ENCODE data around the gene DYNC1H1. TPM values are rescaled to one million over a fixed set of nuclear protein-coding genes. Genes with fewer than 3 reads are reported as not detected.
A peak's percentile ranks its signal among the peaks of the same experiment; 100 is the strongest.

The DYNC1H1 gene
- total RNA-seq, 1 donor from 2014 or later = 413 TPM

DNA sequence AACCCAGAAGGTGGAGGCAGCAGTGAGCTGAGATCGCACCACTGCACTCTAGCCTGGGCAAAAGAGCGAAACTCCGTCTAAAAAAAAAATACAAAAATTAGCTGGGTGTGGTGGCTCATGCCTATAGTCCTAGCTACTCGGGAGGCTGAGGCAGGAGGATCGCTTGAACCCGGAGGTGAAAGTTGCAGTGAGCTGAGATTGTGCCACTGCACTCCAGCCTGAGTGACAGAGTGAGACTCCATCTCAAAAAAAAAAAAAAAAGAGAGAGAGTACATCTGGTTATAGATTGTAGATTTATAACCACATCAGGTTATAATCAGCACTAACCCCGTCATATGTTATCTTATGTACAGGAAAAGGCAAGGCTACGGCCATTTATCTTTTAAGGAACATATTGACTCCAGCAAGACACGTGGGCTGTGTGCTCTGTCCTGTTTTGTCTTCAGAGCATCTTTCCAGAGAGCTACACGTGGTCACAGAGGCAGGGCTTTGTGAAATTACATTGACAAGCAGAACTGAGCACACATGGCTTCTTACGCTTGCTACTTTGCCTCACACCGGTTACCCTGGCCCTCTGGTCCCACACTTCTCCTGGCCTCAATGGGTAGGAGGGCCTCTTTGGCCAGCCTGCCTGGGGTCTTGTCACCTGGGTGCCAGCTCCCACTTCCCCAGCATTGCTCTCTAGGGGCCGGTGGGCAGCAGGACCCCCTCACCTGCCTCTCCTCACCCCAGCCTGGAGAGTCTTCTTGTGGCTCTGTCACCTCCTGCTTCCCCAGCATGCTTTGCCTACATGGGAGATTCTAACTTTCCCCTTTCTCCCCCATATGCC, 6.8 kb upstream of the DYNC1H1 start:
- Mint-ChIP-seq H3K36me3 (no peaks in the 10 kb centered on the region), H3K4me3 (no peak overlapping the region), H3K9me3 (no peaks in the 10 kb centered on the region), H3K27ac (no peak overlapping the region), H3K27me3 (peaks cover 5% of the 10 kb centered on the region), H3K4me1 (ENCODE audit: unreplicated experiment) (peaks cover 9% of the 10 kb centered on the region)
- TF ChIP-seq, protein P1, sequence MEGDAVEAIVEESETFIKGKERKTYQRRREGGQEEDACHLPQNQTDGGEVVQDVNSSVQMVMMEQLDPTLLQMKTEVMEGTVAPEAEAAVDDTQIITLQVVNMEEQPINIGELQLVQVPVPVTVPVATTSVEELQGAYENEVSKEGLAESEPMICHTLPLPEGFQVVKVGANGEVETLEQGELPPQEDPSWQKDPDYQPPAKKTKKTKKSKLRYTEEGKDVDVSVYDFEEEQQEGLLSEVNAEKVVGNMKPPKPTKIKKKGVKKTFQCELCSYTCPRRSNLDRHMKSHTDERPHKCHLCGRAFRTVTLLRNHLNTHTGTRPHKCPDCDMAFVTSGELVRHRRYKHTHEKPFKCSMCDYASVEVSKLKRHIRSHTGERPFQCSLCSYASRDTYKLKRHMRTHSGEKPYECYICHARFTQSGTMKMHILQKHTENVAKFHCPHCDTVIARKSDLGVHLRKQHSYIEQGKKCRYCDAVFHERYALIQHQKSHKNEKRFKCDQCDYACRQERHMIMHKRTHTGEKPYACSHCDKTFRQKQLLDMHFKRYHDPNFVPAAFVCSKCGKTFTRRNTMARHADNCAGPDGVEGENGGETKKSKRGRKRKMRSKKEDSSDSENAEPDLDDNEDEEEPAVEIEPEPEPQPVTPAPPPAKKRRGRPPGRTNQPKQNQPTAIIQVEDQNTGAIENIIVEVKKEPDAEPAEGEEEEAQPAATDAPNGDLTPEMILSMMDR (conservative IDR thresholded peaks at IDR 0.05) = no peak
- no peak for DNase-seq (ENCODE audit: extremely low spot score, unreplicated experiment)

DNA sequence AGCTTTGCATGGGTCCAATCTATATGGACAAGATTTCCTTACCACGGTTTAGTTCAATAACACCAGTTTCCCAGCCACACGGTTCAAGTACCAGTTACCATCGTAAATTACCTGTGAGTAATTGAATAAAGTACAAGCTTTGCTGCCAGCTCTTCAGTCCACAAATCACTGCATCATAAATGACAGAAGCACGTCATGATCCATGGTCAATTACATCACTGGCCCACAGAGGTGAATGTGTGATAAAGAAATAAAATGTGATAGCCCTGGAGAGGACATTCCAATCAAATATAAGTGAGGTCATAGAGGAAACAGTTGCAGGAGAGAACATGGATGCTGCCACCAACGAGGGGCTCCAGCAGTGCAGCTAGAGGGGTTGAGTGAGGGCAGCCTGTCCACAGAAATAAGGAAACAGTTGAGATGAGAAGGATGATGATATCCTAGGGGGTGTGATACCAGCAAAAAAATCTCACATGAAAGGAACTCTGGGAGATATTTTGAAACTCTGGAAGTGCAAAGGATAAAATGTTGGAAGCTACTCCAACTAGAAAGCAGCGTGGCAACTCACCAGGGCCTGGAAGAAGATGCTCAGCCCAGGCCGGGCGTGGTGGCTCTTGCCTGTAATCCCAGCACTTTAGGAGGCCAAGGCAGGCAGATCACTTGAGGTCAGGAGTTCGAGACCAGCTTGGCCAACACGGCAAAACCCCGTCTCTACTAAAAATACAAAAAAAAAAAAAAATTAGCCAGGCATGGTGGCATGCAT, 5.8 kb upstream of the DYNC1H1 start:
- Mint-ChIP-seq H3K27ac (no peak overlapping the region), H3K36me3 (no peaks in the 10 kb centered on the region), H3K27me3 (peaks cover 5% of the 10 kb centered on the region), H3K9me3 (no peaks in the 10 kb centered on the region), H3K4me3 (no peak overlapping the region), H3K4me1 (ENCODE audit: unreplicated experiment) (peaks cover 9% of the 10 kb centered on the region)
- TF ChIP-seq, protein P1 (conservative IDR thresholded peaks at IDR 0.05) = no peak
- no peak for DNase-seq (ENCODE audit: extremely low spot score, unreplicated experiment)

DNA sequence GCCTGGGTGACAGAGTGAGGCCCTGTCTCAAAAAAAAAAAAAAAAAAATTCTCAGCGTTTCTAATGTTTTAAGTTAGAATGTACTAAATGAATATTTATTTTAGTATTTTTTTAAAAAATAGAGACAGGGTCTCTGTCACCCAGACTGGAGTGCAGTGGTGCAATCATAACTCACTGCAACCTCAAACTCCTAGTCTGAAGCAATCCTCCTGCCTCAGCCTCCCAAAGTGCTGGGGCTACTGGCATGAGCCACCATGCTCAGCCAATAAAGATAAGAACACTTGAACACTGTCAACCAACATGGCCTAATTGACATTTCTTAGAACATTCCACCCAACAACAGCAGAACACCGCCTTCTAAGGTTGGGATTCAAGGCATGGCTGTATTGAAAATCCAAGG, 5.1 kb upstream of the DYNC1H1 start:
- Mint-ChIP-seq H3K27me3 (peaks cover 5% of the 10 kb centered on the region), H3K4me1 (ENCODE audit: unreplicated experiment) (peaks cover 14% of the 10 kb centered on the region)

DNA sequence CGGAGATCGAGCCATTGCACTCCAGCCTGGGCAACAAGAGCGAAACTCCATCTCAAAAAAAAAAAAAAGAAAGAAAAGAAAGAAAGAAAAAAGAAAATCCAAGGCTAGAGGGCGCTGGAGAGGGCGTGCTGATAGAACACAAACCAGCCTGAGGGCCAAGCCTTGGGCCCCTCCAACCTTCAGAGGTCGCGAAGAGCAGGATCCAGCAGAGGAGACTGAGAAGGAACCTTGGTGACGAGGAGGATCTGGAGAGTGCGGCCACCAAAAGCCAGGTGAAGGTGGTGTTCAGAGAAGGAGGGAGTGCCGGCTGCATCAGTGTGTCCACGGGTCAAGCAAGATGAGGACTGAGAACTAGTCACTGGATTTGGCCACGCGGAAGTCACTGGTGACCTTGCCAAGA, 4.1 kb upstream of the DYNC1H1 start:
- Mint-ChIP-seq H3K4me3 (no peak overlapping the region), H3K36me3 (no peaks in the 10 kb centered on the region), H3K4me1 (ENCODE audit: unreplicated experiment) (peaks cover 14% of the 10 kb centered on the region), H3K27me3 (peaks cover 5% of the 10 kb centered on the region), H3K9me3 (no peaks in the 10 kb centered on the region), H3K27ac (no peak overlapping the region)
- no peak for DNase-seq (ENCODE audit: extremely low spot score, unreplicated experiment)
- TF ChIP-seq, protein P1 (conservative IDR thresholded peaks at IDR 0.05) = peak; percentile 61

More for the DNA sequence above, 5.1 kb upstream of the DYNC1H1 start:
- DNase-seq (ENCODE audit: extremely low spot score, unreplicated experiment) = no peak
- Mint-ChIP-seq H3K9me3 (no peaks in the 10 kb centered on the region), H3K27ac (no peak overlapping the region), H3K36me3 (no peaks in the 10 kb centered on the region), H3K4me3 (no peak overlapping the region)
- TF ChIP-seq, protein P1 (conservative IDR thresholded peaks at IDR 0.05) = no peak

DNA sequence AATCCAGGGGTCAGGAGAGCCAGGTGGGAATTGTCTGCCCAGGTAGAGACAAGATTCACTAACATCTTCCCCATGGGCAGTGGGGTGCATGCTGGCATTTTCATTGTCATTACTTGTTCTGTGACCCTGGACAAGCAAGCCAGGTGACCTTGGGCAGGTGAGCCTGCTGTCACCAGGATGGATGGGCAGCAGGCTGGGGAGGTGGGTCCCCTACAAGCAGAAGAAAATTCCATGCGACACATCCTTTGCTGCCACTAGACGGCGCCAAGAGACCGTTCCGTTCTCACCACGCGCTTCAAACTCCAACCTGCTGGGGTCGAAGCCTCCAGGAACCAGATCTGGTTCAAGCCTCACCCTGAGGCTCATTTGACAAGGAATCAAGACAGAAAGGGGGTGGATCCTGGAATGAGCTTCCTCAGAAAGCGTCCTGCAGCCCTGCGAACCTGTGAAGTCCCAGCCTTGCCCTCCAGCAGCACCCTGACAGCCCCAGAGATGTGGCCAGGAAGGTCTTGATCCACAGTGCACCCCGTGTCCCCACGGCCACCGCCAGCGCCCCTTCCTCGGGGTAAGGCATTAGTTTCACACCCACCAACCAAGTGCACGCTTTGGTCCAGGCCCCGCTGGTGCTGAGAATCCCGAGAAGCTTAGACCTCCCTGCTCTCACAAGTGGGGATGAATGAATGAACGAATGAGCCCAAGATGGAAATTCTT, 3.2 kb upstream of the DYNC1H1 start:
- H3K4me1 Mint-ChIP-seq (ENCODE audit: unreplicated experiment) = peaks cover 20% of the 10 kb centered on the region
- peaks cover 5% of the 10 kb centered on the region for H3K27me3 Mint-ChIP-seq
- TF ChIP-seq, protein P1 (conservative IDR thresholded peaks at IDR 0.05) = peak; percentile 91
- H3K27ac Mint-ChIP-seq = peak overlapping the region; percentile 72
- H3K9me3 Mint-ChIP-seq = no peaks in the 10 kb centered on the region
- H3K36me3 Mint-ChIP-seq = no peaks in the 10 kb centered on the region
- DNase-seq (ENCODE audit: extremely low spot score, unreplicated experiment) = peak; percentile 77
- H3K4me3 Mint-ChIP-seq = no peak overlapping the region

All from type B pancreatic cell (in vitro differentiated cells).